GM21529 (cell line): ENCODE results near the gene DLG1.
A peak's percentile ranks its signal among the peaks of the same experiment; 100 is the strongest.

Experiments
- ATAC-seq: cut with Tn5 transposase; IDR thresholded peaks from one replicate; pipeline ENCODE4 v1.9.1; 2021; ENCODE audit not compliant: unreplicated experiment

The DLG1 gene

GRCh38 chr3:197122394-197122793, 176.0 kb downstream of the DLG1 start:
- ATAC-seq = no peak

- ATAC-seq = no peak
These were observed 181.3 kb downstream of the DLG1 start for GRCh38 chr3:197117114-197117513.

DNA sequence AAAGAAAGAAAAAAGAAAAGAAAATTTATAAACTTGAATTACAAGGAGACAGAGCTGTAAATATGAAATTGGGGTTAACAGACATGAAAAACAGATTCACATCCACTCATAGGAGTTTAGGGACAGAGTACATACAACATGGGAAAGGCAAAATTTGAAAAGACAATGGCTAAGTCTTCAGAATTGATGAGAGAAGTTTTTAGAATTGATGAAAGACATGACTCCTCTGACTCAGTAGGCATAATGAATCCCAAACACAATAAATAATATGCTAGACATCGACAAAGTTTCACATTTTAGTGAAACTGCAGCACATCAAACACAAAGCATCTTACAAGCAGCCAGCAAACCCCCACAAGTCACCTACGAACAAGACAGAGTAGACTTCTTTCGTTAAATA, 184.4 kb downstream of the DLG1 start:
- ATAC-seq = no peak

DNA sequence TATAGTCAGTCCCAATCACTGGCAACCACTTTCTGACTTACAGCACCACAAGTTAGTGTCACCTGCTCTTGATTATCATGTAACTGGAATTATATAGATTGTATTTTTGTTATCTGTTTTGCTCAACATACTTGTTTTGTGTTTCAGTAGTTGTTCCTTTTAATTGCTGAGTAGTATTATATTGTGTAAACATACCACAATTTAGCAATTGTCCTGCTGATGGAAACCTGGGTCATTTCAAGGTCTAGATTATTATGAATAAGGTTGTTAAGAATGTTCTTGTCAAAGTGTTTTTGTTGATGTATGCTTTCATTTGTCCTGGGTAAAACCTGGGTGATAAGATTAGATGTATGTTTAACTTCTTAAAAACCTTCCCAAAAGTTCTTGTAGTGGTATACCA, 186.7 kb downstream of the DLG1 start:
- no peak for ATAC-seq

GRCh38 chr3:197105786-197106185, 192.6 kb downstream of the DLG1 start:
- no peak for ATAC-seq

DNA sequence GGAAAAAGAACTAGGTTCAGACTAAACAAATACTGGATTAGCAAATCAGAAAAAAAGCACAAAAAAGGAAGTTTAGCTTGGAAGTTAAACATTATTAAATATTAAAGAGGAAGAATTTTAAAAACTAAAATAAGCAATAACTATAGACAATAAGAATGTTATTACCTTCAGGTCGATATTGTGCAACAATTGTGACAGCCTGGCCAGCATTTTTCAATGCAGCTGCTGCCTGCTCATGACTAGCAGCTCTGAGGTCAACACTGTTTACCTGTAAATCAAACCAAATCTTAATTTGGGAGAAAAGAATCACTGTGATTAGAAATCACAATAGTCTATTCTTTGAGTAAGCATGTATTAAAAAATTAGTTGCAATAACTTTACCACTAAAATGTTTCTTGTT, 193.7 kb downstream of the DLG1 start:
- no peak for ATAC-seq

- ATAC-seq = no peak
These were observed 194.6 kb downstream of the DLG1 start for GRCh38 chr3:197103766-197104165.

DNA sequence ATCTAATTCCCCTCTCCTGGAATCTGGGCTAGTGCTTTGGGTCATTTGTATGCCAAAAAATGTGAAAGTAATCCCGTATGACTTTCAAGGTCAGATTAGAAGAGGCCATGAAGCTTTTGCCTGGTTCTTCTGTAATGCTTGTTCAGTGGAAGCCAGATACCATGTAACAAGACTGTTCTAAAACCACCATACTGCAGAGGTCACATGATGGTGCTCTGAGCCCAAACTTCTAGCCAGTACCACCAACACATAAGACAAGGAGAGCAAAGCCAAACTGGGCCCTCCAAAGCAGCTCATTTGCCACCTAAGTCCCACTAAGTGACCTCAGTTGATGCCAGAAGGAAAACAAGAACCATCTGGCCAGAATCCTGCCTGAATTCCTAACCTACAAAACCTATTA, 204.5 kb downstream of the DLG1 start:
- no peak for ATAC-seq

- no peak for ATAC-seq
These were observed 210.0 kb downstream of the DLG1 start for GRCh38 chr3:197088370-197088769.

DNA sequence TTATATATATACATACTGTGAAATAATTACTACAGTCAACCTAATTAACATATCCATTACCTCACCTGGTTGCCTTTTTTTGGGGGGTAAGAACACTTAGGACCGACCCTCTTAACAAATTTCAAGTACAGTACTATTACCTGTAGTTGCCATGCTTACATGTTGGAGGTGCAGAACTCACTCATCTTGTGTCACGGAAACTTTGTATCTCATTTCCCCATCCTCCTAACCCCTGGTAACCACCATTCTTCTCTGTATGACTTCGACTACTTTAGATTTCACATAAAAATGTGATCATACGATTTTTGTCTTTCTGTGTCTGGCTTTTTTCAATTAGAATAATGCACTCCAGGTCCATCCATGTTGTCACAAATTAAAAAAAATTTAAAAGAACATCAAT, 213.3 kb downstream of the DLG1 start:
- no peak for ATAC-seq

- no peak for ATAC-seq
These were observed 214.9 kb downstream of the DLG1 start for GRCh38 chr3:197083486-197083885.

DNA sequence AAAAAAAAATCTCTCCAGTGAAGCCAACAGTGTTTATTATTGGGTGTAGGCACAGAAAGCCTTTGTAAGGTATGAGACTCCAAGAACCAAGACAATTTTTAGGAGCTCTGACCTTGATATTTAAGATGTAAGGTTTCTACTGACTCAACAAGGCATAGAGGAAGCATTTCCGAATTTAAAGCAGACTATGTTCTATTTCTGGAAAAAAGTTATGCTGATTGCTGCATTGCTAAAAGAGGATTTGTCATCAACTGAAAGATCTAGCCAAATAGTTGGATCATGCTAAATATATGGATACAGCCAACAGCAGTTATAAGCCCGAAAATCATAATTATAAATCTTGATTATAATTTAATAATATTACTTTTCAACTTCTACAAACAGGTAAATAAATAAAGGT, 215.5 kb downstream of the DLG1 start:
- no peak for ATAC-seq

DNA sequence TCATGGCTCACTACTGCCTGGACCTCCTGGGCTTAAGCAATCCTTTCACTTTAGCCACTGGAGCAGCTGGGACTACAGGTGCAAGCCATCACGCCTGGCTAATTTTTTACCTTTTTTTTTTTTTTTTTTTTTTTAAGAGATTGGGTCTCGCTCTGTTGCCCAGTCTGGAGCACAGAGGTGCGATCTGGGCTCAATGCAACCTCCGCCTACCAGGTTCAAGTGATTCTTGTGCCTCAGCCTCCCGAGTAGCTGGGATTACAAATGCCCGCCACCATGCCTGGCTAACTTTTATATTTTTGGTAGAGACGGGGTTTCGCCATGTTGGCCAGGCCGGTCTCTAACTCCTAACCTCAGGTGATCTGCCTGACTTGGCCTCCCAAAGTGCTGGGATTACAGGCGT, 218.1 kb downstream of the DLG1 start:
- ATAC-seq = no peak

DNA sequence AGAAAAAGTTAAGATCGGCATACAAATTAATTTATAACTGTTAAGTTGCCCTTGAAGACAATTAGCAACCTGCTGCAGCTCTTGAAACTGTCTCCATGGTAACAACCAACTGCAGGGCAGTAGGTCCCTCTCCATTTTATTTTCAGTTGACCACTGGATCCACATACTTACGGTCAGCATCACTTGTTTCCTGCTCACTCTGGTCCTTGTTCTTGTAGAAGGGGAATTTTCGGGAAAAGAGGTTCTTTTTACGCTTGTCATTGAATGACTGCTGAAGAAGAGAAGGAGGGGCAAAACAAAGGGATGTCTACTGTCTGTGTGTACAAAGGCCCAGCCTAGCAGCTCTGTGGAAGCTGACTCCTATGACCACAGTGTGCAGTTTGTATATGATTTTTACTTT, 222.0 kb downstream of the DLG1 start:
- no peak for ATAC-seq

DNA sequence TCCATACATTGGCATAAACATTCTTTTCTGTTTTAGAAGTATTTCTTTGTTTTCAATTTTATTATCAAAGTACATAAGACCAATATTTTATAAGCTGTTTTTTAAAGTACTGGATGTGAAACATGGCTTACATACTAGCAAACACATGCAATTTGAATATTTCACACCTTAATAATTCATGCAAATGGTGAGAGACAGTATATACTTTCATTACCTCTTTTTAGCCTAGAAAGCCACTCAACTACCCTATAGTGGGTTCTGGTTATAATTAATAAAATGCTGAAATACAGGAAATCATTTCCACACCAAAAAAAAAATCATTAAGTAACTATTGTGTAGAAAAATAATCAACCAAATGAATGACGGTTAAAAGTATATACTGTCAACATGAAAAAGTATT, 230.3 kb downstream of the DLG1 start:
- ATAC-seq = no peak

DNA sequence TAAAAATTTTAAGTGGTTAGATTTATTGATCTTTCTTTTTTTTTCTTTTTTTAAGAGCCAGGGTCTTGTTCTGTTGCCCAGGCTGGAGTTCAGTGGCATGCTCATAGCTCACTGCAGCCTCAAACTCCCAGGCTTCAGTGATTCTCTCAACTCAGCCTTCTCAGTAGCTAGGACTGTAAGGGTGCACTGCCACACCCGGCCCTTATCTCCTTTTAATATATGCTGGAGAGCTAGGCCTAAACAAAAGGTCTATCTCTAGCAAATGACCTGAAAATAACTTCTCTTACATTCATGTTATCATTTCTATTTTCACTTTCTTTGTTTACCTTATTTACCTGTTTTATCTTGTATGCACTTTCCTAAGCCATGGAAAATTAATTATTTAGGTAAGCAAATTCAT, 233.6 kb downstream of the DLG1 start:
- ATAC-seq = no peak

DNA sequence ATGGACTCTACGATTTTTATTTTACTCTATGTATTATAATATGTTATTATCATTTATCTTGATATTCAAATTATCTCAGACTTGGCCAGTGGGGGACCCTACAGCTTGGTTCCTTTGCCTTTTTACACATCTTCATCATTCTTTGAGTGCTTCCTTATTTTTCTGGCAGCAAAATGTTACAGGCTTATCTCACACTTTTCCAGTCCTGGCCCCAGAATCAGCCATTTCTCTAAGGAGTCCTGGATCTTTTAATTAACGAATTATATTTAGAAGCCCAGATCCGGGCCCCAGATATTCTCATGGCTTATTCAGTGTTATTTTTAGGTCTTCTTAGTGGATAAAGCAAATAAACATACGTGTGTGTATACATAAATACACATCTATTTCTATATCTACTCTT, 236.0 kb downstream of the DLG1 start:
- ATAC-seq = no peak

- peak; percentile 25 for ATAC-seq
These were observed 246.8 kb downstream of the DLG1 start for GRCh38 chr3:197051637-197052036.

DNA sequence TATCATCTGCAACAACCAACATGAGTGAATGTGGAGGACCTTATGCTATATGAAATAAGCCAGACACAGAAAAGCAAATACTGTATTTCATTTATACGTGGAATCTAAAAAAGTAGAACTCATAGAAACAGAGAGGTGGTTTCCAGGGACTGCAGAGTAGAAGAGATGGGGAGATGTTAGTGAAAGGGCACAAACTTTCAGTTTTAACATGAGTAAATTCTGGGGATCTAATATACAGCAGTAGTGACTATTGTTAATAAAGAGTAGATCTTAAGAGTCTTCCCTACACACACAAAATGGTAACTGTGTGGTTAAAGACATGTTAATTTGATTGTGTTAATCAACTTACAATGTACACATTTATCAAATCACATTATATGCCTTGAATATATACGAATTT, 247.9 kb downstream of the DLG1 start:
- ATAC-seq = peak; percentile 53

DNA sequence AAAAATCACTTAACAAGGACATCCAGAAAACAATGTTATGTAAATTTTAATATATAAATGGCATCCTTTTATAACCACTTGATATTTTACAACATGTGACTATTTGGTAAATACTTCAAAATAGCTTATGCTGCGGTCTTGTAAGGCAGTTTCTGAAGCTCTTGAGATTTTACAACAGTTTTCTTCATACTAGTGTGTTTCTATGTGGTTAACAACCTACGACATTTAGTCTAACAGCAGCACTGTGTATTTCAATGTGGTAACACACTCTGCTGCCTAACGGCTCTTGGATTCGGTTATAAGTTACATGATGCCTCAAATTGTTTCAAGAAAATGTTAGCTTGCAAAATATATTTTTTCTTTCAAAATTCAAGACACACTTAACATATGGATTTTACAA, 255.9 kb downstream of the DLG1 start:
- no peak for ATAC-seq

- ATAC-seq = no peak
These were observed 256.4 kb downstream of the DLG1 start for GRCh38 chr3:197041875-197042488.

DNA sequence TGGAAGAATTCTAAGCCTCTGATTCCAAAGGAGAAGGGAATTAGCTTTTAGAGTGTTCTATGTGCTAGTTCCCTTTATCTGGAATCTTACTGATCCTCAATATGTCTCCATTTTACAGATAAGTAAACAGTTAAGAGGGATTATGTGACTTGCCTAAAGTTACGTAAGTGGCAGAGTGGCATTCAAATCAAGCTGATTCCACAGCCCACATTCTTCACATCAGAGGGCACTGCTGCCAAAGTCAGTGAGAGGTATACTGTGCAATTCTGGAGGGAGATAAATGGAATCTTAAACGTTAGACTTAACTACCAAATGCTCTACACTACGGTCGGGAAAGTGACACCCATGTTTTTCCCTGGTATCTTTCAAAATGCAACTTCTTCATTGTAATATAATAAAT, 257.8 kb downstream of the DLG1 start:
- no peak for ATAC-seq

GRCh38 chr3:197038679-197039462, 259.5 kb downstream of the DLG1 start:
- ATAC-seq = no peak
